ENCODE data around the gene PDE4D. TPM values are rescaled to one million over a fixed set of nuclear protein-coding genes. Genes with fewer than 3 reads are reported as not detected.

PDE4D gene
- total RNA-seq, 4 donors from 2014 or later, result 6.0 to 36.2 (median 10.0) TPM

- Histone ChIP-seq H3K36me3 (no peaks in the 10 kb centered on the region), H3K4me3 (no peak overlapping the region), H3K27ac (no peak overlapping the region), H3K27me3 (no peaks in the 10 kb centered on the region), H3K9me3 (no peaks in the 10 kb centered on the region), H3K4me1 (no peaks in the 10 kb centered on the region)
- 55 to 63% methylated on average over 4 of the region's 4 CpGs for WGBS, 2 donors
- DNase-seq, result no peak
- TF ChIP-seq CTCF (IDR thresholded peaks at IDR 0.05) (no peak), POLR2A (IDR thresholded peaks at IDR 0.05) (no peak)
- intact Hi-C loops (cut with DNase I), result no loop called here
Measured at GRCh38 chr5:59197911-59198310, 695.6 kb downstream of the PDE4D start.

- peak overlapping the region in 2 of 4 donors; percentile 15 to 22 for H3K27ac ChIP-seq
- 28 to 34% methylated on average over 3 of the region's 3 CpGs for WGBS, 2 donors
- intact Hi-C loops (cut with DNase I), result no loop called here
Measured at GRCh38 chr5:59193616-59194319, 699.8 kb downstream of the PDE4D start.

GRCh38 chr5:59190746-59191145 is 702.8 kb downstream of the PDE4D start:
- Histone ChIP-seq H3K27ac (no peak overlapping the region), H3K27me3 (no peaks in the 10 kb centered on the region), H3K9me3 (no peaks in the 10 kb centered on the region), H3K36me3 (no peaks in the 10 kb centered on the region), H3K4me1 (peaks cover 0 to 15% (median 0%) of the 10 kb centered on the region in 3 donors), H3K4me3 (no peak overlapping the region)
- intact Hi-C loops (cut with DNase I), result no loop called here
- TF ChIP-seq POLR2A (IDR thresholded peaks at IDR 0.05) (no peak), CTCF (IDR thresholded peaks at IDR 0.05) (no peak)
- no peak for DNase-seq
- 54 to 83% methylated on average over 1 of the region's 1 CpG for WGBS, 2 donors

More at GRCh38 chr5:59193616-59194319, 699.8 kb downstream of the PDE4D start:
- Histone ChIP-seq H3K27me3 (no peaks in the 10 kb centered on the region), H3K9me3 (no peaks in the 10 kb centered on the region), H3K36me3 (no peaks in the 10 kb centered on the region), H3K4me3 (no peak overlapping the region), H3K4me1 (peaks cover 0 to 9% (median 0%) of the 10 kb centered on the region in 3 donors)
- no peak for DNase-seq
- TF ChIP-seq POLR2A (IDR thresholded peaks at IDR 0.05) (no peak), CTCF (IDR thresholded peaks at IDR 0.05) (no peak)

DNA sequence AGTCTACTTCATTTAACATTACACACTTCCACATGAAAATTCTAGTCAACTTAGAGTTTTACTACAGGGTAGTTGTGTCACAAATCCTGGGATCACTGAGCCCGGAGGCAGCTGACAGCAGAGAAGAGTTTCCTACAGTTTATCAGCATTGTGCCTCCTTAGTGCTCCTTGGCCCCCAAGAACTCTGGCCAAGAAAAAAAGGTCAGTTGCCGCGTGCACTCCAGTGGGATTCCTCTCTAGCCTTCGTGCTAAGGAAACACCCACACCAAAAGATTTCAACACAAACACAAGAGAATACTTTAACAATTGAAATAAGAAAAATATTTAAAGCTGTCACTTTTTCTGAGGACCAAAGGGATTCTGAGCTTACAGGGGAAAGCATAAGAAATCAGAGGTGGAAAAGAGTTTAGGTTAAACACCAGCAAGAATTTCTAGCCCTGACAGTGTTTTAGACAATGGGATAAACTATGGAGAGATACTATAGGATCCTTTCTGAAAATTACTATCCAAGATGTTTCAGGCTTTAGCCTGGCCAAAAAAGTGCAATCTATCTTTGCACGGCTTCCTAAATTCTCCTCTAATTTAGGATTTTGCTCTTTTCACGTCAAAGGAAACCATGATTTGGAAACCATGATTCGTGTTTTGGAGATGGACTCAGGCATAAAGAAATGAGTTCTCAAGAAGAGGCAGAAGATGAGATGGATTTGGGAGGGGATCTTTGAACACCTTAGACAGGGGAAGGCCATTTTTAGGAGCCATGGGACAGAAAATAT is 703.9 kb downstream of the PDE4D start:
- 56 to 69% methylated on average over 5 to 6 of the region's 7 CpGs for WGBS, 2 donors
- Histone ChIP-seq H3K36me3 (no peaks in the 10 kb centered on the region), H3K4me3 (no peak overlapping the region), H3K27me3 (no peaks in the 10 kb centered on the region), H3K27ac (peak overlapping the region in 3 of 4 donors; percentile 12 to 47 (median 23)), H3K4me1 (peaks cover 0 to 15% (median 0%) of the 10 kb centered on the region in 3 donors), H3K9me3 (no peaks in the 10 kb centered on the region)
- DNase-seq, result no peak
- intact Hi-C loops (cut with DNase I), result loop anchor here (10.0 kb wide), 1 partner anchor 175 kb away; no protein-coding TSS in a partner anchor
- TF ChIP-seq POLR2A (IDR thresholded peaks at IDR 0.05), result no peak
- no peak for TF ChIP-seq CTCF (IDR thresholded peaks at IDR 0.05)

All from esophagus squamous epithelium (tissue), 5 donors.